Heart left ventricle (tissue), 16 donors: ENCODE measurements around the gene LRGUK. TPM values are rescaled to one million over a fixed set of nuclear protein-coding genes. Genes with fewer than 3 reads are reported as not detected.
"Not testable (repeated sequence)": the region's sequence is repeated elsewhere in the genome, so short reads cannot be mapped to it uniquely, and the experiment has no call there.

Source experiments
- ATAC-seq, 4 donors: fragments of 200-7000 bp; cut with Tn5 transposase; one replicate each; pipeline ENCODE4 v1.9.1; 2020 to 2022; ENCODE audit warnings: moderate library complexity in 4 of 4, mild to moderate bottlenecking in 3 of 4, moderate number of reproducible peaks in 1 of 4
- DNase-seq, 5 donors: peaks; one replicate each; pipeline ENCODE4 v3.0.0-alpha.2; 2020
- H3K27ac ChIP-seq, 12 donors: fragments of 200-600 bp; sonication (generic) in 4 of 12; one replicate each; pipeline versions ENCODE4 v1.5.0 to v1.8.0; 2016 to 2022; ENCODE audit warnings: mild to moderate bottlenecking in 2 of 12
- H3K27me3 ChIP-seq, 9 donors: fragments of 200-600 bp; sonication (generic) in 2 of 9; one replicate each; pipeline versions ENCODE4 v1.5.1 to v1.8.0; 2016 to 2022; ENCODE audit warnings: mild to moderate bottlenecking in 3 of 9
- H3K36me3 ChIP-seq, 9 donors: fragments of 200-600 bp; sonication (generic) in 2 of 9; one replicate each; pipeline versions ENCODE4 v1.5.0 to v1.8.0; 2018 to 2022; ENCODE audit warnings: mild to moderate bottlenecking in 2 of 9
- H3K4me1 ChIP-seq, 12 donors: fragments of 200-600 bp; sonication (generic) in 4 of 12; one replicate each; pipeline versions ENCODE4 v1.5.0 to v1.8.0; 2016 to 2022; ENCODE audit warnings: mild to moderate bottlenecking in 3 of 12
- H3K4me3 ChIP-seq, 12 donors: fragments of 200-600 bp; sonication (generic) in 4 of 12; one replicate each; pipeline versions ENCODE4 v1.5.0 to v1.8.0; 2017 to 2022; ENCODE audit warnings: mild to moderate bottlenecking in 9 of 12, moderate library complexity in 4 of 12
- H3K9me3 ChIP-seq, 12 donors: fragments of 200-600 bp; sonication (generic) in 4 of 12; one replicate each; pipeline versions ENCODE4 v1.5.0 to v1.8.0; 2016 to 2022; ENCODE audit warnings: mild to moderate bottlenecking in 1 of 12
- POLR2A ChIP-seq, 2 donors: fragments of 450-650 bp; IDR thresholded peaks; one replicate each; pipeline ENCODE4 v1.6.1; 2017; ENCODE audit warnings: antibody characterized with exemption in 2 of 2, mild to moderate bottlenecking in 2 of 2, moderate library complexity in 2 of 2
- WGBS, 4 donors: extraction: QIAGEN DNeasy Blood & Tissue Kit in 2 of 4; methylation state at CpG; one replicate each; pipeline versions ENCODE4 v1.1.5 to v1.1.7; 2013 to 2018; 5-methylcytosine and 5-hydroxymethylcytosine counted together
- intact Hi-C, 10 donors: fragments of 100-400 bp; cut with DNase I; formaldehyde crosslinking; loops; one replicate each; pipeline versions ENCODE4 v1.11.1 to v1.14.2; 2022
- polyA plus RNA-seq, 2 donors: library from polyadenylated mRNA; stranded (reverse); fragments of 200-250 nt; gene quantifications; one replicate each; pipeline ENCODE4 v1.2.3, GENCODE V29; 2013
- total RNA-seq, 9 donors: library from RNA; depleted of rRNA in 2 of 9; stranded (reverse); fragments of >200 nt in 2 of 9; fragmentation: NEBNext Ultra II Directional in 3 of 9; extraction: Animal tissue kit (Norgen Biotek cat#: 25700) in 3 of 9; gene quantifications; one replicate each; pipeline versions ENCODE4 v1.1.0 to v1.2.4, GENCODE V29; 2016 to 2023
- TF ChIP-seq, protein P1 (sequence below), 12 donors: fragments of 200-600 bp; sonication (generic) in 4 of 12; IDR thresholded peaks; one replicate each; pipeline versions ENCODE4 v1.5.0 to v1.8.0; 2018 to 2022; ENCODE audit warnings: antibody characterized with exemption in 12 of 12, mild to moderate bottlenecking in 5 of 12
- donor health status: ischemic (EF 13 %, LVEDD 7.1; RV severe dilation, severe dysfunction).
- donor health status: healthy with polysubstance abuse.
- donor health status: DM: no; HTN: yes; CAD: no.
- donor health status: DM: no; HTN: no; CAD: no.
- donor health status: ischemic (EF 25% LVEDD 6.9; RV normal size, moderate dysfunction).
- donor health status: ischemic (EF 25% LVEDD 5.7; RV mildly dilated, moderate dysfunction).
- donor health status: healthy.
- donor health status: DM: yes; HTN: yes; CAD: no.
- donor health status: ischemic (EF 35%, LVEDD 5.7; RV mildly dilated, moderate dysfunction).
- donor health status: nonischemic (EF 11% LVEDD 7.7; RV severe dilation, severe dysfunction).
- donor health status: DM: yes; HTN: yes; CAD: no.
- donor health status: PGD.
- donor health status: ischemic (EF 29% LVEDD 5.4; RV normal size, mild dysfunction).
- donor health status: nonischemic (EF 23%, LVEDD 6.1; RV moderate dilation, normal function).

The LRGUK gene
- total and polyA plus RNA-seq, 11 donors: 0.03 to 0.51 (median 0.22) TPM; not detected in 3

DNA sequence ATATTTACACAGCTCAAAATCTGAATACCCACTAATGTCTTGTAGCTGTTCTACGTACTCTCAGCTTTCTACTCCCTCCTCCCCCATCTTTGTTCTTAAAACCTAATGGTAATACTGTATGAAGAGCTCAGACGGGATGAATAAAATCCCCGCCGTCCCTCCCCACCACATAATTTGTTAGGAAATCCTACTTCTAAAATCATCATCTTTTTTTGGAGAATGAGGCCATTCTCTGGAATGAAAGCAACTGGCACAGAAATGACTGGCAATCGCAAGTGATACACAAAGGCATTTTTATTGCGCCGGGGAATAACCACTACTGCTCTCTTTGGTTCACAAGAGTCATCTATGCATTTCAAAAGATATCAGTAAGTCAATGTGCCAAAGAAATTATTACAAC lies 162.3 kb downstream of the LRGUK start:
- WGBS, 4 donors: 89 to 92% (median 90%) methylated on average over 7 of the region's 7 CpGs
- intact Hi-C loops: no loop called here

DNA sequence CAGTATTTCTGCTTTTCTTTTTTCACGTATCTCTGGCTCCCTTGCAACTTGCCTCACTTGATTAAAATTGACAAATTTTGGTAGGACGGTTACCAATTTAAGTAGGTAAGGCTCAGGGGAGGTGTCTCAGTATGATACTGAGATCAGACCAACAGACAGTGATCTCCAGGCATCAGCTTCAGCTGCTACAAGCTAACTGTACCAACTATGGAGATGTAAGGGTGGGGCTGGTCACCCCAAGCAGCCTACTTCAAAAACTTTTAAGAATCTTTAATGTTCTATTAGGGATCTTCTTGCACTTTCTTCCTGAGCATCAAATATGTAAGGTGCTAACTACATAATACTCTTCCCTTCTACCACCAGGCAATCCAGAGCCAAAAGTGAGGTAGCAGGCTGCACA lies 162.7 kb downstream of the LRGUK start:
- H3K27me3 ChIP-seq: peaks cover 0 to 3% (median 0%) of the 10 kb centered on the region in 9 donors
- H3K4me1 ChIP-seq: peaks cover 0 to 8% (median 0%) of the 10 kb centered on the region in 12 donors
- no peak for DNase-seq
- no peak overlapping the region for H3K27ac ChIP-seq
- H3K4me3 ChIP-seq: no peak overlapping the region
- H3K9me3 ChIP-seq: no peaks in the 10 kb centered on the region
- H3K36me3 ChIP-seq: peaks cover 0 to 31% (median 17%) of the 10 kb centered on the region in 9 donors
- TF ChIP-seq, protein P1, sequence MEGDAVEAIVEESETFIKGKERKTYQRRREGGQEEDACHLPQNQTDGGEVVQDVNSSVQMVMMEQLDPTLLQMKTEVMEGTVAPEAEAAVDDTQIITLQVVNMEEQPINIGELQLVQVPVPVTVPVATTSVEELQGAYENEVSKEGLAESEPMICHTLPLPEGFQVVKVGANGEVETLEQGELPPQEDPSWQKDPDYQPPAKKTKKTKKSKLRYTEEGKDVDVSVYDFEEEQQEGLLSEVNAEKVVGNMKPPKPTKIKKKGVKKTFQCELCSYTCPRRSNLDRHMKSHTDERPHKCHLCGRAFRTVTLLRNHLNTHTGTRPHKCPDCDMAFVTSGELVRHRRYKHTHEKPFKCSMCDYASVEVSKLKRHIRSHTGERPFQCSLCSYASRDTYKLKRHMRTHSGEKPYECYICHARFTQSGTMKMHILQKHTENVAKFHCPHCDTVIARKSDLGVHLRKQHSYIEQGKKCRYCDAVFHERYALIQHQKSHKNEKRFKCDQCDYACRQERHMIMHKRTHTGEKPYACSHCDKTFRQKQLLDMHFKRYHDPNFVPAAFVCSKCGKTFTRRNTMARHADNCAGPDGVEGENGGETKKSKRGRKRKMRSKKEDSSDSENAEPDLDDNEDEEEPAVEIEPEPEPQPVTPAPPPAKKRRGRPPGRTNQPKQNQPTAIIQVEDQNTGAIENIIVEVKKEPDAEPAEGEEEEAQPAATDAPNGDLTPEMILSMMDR (IDR thresholded peaks at IDR 0.05): no peak
- TF ChIP-seq POLR2A (IDR thresholded peaks at IDR 0.05): no peak
- 90 to 94% (median 92%) methylated on average over 2 of the region's 2 CpGs for WGBS, 4 donors
- no peak for ATAC-seq
- intact Hi-C loops: no loop called here

More for the DNA sequence above, 162.3 kb downstream of the LRGUK start:
- peaks cover 0 to 8% (median 0%) of the 10 kb centered on the region in 12 donors for H3K4me1 ChIP-seq
- DNase-seq (no peak), ATAC-seq (no peak)
- H3K9me3 ChIP-seq: no peaks in the 10 kb centered on the region
- peaks cover 0 to 27% (median 13%) of the 10 kb centered on the region in 9 donors for H3K36me3 ChIP-seq
- H3K27ac ChIP-seq: no peak overlapping the region
- no peak overlapping the region for H3K4me3 ChIP-seq
- TF ChIP-seq POLR2A (IDR thresholded peaks at IDR 0.05): no peak
- TF ChIP-seq, protein P1 (IDR thresholded peaks at IDR 0.05): no peak
- peaks cover 0 to 7% (median 0%) of the 10 kb centered on the region in 9 donors for H3K27me3 ChIP-seq

DNA sequence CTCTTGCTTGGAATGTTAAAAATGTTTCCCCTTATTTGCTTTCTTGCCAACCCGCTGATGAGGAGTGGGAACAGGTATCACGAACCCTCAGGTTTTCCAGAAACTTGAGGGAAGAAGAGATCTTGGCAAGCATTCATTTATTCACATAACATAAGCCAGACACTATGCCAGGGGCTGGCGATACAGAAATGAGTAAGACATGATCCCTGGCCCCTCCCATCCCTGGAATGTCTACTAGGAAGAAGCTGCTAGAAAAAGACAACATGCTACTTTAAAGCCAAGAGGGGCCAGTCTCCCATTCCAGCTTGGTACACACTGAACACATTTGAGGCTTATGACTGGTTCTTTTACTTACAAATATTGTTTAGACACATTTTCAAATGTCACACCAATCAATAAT lies 163.1 kb downstream of the LRGUK start:
- TF ChIP-seq POLR2A (IDR thresholded peaks at IDR 0.05): no peak
- TF ChIP-seq, protein P1 (IDR thresholded peaks at IDR 0.05): no peak
- no peaks in the 10 kb centered on the region for H3K27me3 ChIP-seq
- DNase-seq (no peak), ATAC-seq (no peak)
- intact Hi-C loops: no loop called here
- peaks cover 0 to 35% (median 21%) of the 10 kb centered on the region in 9 donors for H3K36me3 ChIP-seq
- no peaks in the 10 kb centered on the region for H3K9me3 ChIP-seq
- H3K4me3 ChIP-seq: no peak overlapping the region
- 77 to 85% (median 83%) methylated on average over 3 of the region's 3 CpGs for WGBS, 4 donors
- H3K4me1 ChIP-seq: peaks cover 0 to 8% (median 0%) of the 10 kb centered on the region in 12 donors
- no peak overlapping the region for H3K27ac ChIP-seq

DNA sequence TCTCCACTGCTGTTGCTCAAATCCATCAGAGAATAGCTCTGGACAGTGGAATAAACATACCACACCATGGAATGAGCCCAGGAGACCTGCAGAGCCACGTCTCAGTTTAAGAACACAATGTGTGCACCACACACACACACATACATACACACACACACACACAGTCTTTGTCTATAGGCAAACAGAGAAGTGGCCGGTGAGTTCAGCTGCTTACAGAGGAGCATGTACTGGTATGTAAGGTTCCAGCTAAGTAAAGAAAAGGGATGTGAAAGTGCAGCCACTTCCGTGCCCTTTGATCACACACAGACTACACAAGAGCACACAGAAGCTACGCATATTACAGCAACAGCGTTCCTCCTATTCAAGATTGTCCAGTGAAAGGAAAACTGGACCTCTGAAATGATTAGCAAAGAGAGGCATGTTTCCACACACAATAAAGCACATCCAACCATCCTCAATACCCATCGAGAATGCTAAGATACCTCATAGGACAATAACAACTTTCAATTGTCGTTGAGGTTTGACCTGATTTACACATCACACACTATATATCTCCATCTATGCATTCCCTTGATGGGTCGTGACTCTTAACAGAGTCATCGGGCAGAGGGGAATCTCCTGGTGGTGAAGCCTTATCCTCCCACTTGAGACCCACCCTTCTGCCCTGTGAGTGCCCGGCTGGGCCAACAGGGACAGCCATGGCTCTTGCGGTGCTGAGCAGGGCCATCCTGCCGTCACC lies 166.0 kb downstream of the LRGUK start:
- ATAC-seq: peak; percentile 47 to 84 (median 67)
- Histone ChIP-seq H3K9me3 (no peaks in the 10 kb centered on the region), H3K4me3 (no peak overlapping the region), H3K27me3 (no peaks in the 10 kb centered on the region), H3K4me1 (peaks cover 0 to 8% (median 0%) of the 10 kb centered on the region in 12 donors), H3K36me3 (peaks cover 0 to 63% (median 44%) of the 10 kb centered on the region in 9 donors), H3K27ac (no peak overlapping the region)
- TF ChIP-seq, protein P1 (IDR thresholded peaks at IDR 0.05): no peak
- no peak for TF ChIP-seq POLR2A (IDR thresholded peaks at IDR 0.05)
- intact Hi-C loops: no loop called here
- peak in 3 of 5 donors; percentile 7 to 30 (median 23) for DNase-seq
- 88 to 92% (median 90%) methylated on average over 12 of the region's 12 CpGs for WGBS, 4 donors

DNA sequence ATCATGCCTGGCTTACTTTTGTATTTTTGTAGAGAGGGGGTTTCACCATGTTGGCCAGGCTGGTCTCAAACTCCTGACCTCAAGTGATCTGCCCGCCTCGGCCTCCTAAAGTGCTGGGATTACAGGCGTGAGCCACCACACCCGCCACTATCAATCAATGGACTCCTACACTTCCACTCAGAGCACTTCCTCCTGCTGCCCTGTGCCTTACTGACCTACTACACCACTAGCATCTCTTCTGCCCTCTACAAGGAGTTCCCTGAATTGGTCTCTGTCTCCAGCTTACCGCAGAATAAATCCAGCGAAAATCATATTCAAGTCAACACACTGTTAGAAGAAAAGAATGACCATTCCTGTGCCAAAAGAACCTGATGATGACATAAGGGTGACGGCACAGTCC lies 168.8 kb downstream of the LRGUK start:
- H3K27ac ChIP-seq, DNase-seq, H3K4me1 ChIP-seq, H3K9me3 ChIP-seq, H3K4me3 ChIP-seq, intact Hi-C loops, ATAC-seq, H3K27me3 ChIP-seq: not testable (repeated sequence)
- peaks cover 0 to 89% (median 70%) of the 10 kb centered on the region in 9 donors for H3K36me3 ChIP-seq
- WGBS, 4 donors: 77 to 91% (median 87%) methylated on average over 7 of the region's 7 CpGs
